HG03039 (cell line): ENCODE results near the gene SERPINE1.
A peak's percentile ranks its signal among the peaks of the same experiment; 100 is the strongest.
"Not testable (repeated sequence)": the region's sequence is repeated elsewhere in the genome, so short reads cannot be mapped to it uniquely, and the experiment has no call there.

Experiments
- ATAC-seq: cut with Tn5 transposase; IDR thresholded peaks from one replicate; pipeline ENCODE4 v1.9.1; 2021; ENCODE audit warnings: mild to moderate bottlenecking, moderate library complexity; ENCODE audit not compliant: unreplicated experiment

SERPINE1 gene

DNA sequence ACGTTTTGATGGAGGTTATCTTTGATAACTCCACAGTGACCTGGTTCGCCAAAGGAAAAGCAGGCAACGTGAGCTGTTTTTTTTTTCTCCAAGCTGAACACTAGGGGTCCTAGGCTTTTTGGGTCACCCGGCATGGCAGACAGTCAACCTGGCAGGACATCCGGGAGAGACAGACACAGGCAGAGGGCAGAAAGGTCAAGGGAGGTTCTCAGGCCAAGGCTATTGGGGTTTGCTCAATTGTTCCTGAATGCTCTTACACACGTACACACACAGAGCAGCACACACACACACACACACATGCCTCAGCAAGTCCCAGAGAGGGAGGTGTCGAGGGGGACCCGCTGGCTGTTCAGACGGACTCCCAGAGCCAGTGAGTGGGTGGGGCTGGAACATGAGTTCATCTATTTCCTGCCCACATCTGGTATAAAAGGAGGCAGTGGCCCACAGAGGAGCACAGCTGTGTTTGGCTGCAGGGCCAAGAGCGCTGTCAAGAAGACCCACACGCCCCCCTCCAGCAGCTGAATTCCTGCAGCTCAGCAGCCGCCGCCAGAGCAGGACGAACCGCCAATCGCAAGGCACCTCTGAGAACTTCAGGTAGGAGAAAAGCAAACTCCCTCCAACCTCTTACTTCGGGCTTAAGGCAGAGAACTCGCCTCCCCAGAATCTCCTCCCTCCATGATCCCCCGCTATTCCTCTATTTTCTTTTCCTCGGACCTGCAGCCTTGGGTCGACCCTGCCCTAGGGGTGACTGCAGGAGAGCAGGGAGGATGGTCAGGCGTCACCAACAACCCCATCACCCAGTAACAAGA lies at the start of gene SERPINE1:
SERPINE1 (plus strand) TSS at position 454 of the 809 bp plus-strand sequence. CDS start 1,290 bp downstream, outside the sequence.
- no peak for ATAC-seq

DNA sequence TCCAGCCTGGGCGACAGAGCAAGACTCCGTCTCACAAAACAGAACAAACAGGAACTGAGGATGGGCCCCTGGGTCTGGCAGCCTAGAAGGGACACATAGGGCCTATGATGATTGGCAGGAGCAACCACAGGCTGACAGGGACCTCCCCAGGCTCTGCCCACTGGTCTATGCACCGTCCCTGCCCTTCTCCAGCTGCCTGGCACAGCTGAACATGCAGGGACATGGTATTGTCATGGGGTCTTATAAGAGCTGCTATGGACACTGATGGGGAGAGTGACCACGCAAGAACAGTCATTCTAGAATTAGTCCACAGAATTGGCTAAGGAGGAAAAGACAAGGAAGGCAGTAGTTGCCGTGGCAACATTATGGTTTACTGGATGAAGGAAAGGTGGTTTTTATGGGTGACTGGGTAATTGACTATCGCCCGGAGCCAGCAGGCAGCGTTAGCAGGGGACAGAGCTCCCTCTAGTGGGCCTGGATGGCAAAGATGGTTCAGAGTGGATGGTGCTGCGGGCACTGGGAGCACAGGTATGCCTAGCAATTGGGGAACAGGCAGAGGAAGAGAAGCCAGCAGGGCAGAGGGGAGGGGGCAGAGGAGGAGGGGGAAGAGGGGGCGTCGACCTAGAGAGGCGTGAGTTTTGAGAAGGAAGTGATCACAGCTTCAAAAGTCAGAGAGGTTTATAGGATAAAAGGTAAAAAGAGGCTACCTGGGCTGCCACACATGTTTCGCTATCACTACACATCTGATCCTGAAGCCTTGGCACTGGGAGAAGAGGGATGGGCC lies 49.4 kb upstream of the SERPINE1 start:
- ATAC-seq: peak; percentile 73

DNA sequence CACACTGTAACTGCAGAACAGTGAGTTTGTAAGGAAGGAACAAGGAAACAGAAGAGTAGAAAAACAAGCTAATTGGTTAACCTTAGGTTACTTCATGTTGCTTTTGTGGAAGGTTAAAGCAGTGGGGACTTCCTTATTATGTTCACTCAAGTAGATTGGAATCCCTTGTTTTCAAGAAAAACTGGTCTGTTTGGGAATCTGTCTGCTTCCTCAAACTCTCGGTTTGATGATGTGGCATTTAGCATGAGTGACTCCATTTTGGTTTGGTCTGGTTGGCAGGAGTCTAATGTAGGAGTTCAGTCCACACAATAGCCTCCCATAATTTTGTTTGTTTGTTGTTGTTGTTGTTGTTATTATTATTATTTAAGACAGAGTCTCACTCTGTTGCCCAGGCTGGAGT lies 45.5 kb upstream of the SERPINE1 start:
- ATAC-seq: no peak

DNA sequence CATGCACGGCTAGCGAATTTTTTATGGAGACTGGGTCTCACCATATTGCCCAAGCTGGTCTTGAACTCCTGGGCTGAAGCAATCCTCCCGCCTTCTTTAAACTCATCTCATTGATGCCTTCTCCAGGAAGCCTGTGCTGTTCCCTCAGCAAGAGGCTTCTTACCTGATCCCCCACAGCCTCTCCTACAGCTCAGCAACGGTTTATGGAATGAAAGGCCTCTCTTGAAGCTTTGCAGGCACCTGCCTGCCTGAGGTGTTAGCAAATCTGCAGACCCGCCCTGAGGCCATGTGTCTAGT lies 42.1 kb upstream of the SERPINE1 start:
- no peak for ATAC-seq

DNA sequence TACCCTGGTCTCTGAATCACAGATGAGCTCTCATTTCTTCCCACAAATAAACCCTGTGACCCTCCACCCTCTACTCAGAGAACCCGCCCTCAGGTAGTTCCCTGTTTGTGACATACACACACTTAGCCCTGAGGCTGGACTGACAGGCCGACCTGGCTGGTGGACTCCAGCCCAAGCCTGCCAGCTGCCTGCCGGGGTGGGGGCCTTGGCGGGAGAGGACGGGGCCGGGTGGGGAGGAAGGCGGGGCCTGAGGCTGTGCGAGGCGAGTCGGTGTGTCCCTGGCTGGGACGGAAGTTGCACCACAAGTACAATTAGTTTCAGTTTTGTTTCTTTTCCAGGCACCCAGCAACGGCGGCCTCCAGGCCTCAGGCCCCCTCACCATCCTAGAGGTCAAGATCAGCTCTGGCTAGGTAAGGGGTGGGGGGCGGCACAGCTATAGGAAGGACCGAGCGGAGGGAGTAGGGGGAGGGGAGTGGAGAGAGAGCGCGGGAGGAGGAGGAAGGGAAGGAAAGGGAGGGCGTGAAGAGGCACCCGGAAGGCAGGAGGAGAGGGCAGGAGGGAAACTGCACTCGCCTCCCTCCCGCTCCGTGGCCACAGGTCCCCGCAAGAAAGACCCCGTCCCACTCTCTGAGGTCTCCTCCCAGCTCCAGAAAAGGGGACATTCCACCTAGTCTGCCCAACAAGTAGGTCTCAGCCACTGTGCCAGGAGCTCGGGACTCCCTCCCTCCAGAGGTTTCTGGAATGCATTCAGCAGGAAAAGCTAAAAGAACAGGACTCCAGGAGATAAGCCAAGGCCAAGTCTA lies 41.5 kb upstream of the SERPINE1 start, which contains the start of gene TRIM56:
TRIM56 (plus strand) TSS at position 320 of the 803 bp plus-strand sequence. CDS start 1,832 bp downstream, outside the sequence.
- peak; percentile 82 for ATAC-seq

DNA sequence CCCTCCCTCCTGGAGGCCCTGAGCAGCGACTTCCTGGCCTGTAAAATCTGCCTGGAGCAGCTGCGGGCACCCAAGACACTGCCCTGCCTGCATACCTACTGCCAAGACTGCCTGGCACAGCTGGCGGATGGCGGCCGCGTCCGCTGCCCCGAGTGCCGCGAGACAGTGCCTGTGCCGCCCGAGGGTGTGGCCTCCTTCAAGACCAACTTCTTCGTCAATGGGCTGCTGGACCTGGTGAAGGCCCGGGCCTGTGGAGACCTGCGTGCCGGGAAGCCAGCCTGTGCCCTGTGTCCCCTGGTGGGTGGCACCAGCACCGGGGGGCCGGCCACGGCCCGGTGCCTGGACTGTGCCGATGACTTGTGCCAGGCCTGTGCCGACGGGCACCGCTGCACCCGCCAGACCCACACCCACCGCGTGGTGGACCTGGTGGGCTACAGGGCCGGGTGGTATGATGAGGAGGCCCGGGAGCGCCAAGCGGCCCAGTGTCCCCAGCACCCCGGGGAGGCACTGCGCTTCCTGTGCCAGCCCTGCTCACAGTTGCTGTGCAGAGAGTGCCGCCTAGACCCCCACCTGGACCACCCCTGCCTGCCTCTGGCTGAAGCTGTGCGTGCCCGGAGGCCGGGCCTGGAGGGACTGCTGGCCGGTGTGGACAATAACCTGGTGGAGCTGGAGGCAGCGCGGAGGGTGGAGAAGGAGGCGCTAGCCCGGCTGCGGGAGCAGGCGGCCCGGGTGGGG lies 39.4 kb upstream of the SERPINE1 start:
- no peak for ATAC-seq

DNA sequence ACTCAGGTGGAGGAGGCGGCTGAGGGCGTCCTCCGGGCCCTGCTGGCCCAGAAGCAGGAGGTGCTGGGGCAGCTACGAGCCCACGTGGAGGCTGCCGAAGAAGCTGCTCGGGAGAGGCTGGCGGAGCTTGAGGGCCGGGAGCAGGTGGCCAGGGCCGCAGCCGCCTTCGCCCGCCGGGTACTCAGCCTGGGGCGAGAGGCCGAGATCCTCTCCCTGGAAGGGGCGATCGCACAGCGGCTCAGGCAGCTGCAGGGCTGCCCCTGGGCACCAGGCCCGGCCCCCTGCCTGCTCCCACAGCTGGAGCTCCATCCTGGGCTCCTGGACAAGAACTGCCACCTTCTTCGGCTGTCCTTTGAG lies 38.9 kb upstream of the SERPINE1 start:
- ATAC-seq: no peak

DNA sequence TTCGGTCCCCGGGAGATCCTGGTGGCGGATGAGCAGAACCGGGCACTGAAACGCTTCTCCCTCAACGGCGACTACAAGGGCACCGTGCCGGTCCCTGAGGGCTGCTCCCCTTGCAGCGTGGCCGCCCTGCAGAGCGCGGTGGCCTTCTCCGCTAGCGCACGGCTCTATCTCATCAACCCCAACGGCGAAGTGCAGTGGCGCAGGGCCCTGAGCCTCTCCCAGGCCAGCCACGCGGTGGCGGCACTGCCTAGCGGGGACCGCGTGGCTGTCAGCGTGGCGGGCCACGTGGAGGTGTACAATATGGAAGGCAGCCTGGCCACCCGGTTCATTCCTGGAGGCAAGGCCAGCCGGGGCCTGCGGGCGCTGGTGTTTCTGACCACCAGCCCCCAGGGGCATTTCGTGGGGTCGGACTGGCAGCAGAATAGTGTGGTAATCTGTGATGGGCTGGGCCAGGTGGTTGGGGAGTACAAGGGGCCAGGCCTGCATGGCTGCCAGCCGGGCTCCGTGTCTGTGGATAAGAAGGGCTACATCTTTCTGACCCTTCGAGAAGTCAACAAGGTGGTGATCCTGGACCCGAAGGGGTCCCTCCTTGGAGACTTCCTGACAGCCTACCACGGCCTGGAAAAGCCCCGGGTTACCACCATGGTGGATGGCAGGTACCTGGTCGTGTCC lies 37.9 kb upstream of the SERPINE1 start:
- ATAC-seq: no peak

DNA sequence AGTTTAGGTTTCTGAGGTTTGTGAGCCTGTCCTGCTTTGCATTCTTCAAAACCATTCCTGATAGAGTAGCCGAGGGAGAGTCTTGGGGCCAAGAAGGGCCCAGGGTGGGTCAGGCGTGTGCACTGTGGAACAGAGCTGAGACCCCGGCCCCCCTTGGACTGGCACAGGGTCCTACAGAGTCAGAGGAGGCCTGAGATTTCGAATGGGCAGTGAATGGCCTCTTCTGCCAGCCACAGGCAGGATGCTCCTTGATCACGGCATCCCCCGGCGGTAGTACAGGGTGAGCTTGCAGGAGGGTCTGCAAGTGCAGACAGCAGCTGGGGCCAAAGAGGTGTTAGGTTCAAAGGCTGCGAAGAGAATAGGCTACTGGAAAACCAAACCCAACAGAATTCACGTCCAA lies 37.0 kb upstream of the SERPINE1 start:
- ATAC-seq: no peak

DNA sequence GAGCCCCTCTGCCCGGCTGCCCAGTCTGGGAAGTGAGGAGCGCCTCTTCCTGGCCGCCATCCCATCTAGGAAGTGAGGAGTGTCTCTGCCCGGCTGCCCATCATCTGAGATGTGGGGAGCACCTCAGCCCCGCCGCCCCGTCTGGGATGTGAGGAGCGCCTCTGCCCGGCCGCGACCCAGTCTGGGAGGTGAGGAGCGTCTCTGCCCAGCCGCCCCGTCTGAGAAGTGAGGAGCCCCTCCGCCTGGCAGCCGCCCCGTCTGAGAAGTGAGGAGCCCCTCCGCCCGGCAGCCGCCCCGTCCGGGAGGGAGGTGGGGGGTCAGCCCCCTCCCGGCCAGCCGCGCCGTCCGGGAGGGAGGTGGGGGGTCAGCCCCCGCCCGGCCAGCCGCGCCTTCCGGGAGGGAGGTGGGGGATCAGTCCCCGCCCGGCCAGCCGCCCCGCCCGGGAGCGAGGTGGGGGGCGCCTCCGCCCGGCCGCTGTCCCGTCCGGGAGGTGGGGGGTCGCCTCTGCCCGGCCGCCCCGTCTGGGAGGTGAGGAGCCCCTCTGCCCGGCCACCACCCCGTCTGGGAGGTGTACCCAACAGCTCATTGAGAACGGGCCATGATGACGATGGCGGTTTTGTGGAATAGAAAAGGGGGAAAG lies 34.5 kb upstream of the SERPINE1 start:
- not testable (repeated sequence) for ATAC-seq

DNA sequence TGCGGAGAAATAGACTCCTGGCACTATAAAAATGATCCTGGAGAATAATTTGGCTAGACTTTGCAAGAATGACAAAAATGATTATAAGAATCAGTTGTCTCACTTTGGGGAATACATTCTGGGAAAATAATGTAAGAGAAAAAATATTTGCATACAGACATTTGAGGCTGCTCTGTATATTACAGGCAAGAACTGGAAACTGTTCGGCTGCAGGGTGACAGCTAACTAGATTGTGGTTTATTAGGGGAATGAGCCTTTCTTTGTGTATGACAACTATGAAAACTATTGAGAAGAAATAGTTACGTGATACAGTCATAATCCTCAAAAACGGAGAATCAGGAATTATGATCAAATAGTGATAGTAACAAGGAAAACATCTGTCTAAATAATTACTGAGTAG lies 33.0 kb upstream of the SERPINE1 start:
- no peak for ATAC-seq

DNA sequence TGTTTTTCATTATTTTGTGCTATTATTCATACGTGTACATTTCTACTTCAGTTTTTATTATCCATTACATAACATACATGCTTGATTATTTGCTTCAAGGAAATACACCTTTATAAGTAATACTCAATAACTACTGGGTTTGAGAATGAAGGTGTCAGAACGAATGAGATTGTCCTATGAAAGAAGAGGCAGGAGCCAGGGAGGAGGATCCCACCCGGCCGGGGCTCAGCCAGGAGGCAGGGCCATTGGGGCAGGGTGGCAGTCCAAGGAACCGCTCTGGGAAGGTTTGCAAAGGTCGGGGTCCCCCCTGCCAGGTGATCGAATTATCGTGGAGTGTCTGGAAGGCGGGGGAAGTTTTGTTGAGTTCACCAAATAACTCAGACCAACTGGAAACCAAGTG lies 32.5 kb upstream of the SERPINE1 start:
- ATAC-seq: no peak

DNA sequence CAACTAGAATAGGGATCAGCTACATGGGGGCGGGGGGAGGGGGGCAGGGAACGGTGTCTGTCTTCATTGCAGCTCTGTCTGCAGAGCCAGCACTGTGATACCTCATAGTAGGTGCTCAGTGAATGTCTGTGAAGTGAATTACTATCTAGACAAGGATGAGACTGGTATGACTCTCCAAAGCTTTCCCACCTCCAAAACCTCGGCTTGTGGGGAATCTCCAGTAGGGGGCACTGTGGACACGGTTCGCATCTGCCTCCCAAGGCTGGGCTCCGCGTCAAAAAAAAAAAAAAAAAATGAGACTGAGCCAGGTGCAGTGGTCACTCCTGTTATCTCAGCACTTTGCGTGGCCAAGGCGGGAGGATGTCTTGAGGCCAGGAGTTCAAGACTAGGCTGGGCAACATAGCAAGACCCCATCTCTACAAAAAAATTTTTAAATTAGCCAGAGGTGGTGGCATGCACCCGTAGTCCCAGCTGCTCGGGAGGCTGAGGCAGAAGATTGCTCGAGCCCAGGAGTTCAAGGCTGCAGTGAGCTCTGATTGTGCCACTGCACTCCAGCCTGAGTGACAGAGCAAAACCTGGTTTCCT lies 32.0 kb upstream of the SERPINE1 start:
- ATAC-seq: no peak

DNA sequence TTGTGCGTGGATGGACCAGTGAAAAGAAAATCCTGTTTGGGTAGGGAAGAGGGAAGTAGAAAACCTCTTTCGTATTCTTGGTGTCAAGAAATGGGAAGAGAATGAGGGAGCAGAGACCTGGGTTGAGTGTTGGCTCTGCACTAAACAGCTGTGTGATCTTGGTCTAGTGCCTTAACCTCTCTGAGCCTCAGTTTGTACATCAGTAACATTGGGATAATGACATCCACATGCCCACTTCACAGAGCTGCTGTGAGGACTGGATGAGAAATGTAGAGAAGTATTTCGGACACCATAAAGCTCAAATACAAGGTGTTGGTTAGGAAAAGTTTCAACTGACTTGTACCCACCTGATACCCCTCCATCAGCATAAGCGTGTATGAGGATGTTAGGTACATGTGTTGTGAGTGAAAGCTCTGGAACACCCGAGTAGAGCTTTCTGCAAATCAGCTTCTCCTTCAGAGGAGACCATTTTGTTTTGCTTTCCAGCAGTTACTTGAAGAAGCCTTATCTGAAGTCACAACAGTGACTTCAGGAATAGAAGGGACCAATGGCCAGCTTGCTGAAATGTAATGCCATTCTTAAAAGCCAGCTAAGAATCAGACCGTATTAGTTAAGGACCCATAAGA lies 30.5 kb upstream of the SERPINE1 start:
- ATAC-seq: no peak

DNA sequence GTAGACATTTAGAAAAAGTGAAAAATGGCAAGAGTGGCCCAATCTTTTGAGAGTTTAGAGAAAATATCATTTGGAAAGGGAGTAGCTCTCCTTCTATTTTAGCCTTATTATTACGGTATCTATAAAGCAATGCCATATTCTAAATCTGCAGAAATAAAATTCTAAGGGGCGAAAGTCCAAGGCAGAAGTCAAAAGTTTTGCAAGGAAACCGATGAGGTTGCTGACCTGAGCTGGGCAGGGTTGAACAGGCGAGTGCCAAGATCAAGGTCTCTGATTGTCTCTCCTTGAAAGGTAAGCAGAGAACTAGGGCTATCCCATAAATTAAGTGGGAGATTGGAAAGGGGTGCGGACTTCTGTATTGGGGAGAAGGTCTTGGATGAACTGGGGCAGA lies 30.0 kb upstream of the SERPINE1 start:
- ATAC-seq: no peak

DNA sequence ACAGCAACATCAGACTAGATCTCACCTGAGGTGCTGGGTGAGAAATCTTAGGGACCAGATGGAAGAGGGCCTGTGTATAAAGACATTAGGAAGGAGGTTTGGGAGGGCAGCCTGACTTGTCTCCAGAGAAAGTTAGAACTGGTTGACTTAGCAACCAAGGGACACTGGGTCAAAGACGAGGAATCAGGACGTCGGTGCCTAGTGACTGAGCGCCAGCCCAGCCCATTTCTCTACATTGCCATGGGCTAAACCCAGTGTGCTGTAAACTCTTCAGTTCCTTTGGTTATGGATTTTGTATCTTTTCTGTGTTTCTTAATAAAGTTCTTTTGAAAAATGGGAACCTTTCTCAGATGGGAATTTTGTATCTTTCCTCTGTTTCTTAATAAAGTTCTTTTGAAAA lies 29.3 kb upstream of the SERPINE1 start:
- no peak for ATAC-seq

DNA sequence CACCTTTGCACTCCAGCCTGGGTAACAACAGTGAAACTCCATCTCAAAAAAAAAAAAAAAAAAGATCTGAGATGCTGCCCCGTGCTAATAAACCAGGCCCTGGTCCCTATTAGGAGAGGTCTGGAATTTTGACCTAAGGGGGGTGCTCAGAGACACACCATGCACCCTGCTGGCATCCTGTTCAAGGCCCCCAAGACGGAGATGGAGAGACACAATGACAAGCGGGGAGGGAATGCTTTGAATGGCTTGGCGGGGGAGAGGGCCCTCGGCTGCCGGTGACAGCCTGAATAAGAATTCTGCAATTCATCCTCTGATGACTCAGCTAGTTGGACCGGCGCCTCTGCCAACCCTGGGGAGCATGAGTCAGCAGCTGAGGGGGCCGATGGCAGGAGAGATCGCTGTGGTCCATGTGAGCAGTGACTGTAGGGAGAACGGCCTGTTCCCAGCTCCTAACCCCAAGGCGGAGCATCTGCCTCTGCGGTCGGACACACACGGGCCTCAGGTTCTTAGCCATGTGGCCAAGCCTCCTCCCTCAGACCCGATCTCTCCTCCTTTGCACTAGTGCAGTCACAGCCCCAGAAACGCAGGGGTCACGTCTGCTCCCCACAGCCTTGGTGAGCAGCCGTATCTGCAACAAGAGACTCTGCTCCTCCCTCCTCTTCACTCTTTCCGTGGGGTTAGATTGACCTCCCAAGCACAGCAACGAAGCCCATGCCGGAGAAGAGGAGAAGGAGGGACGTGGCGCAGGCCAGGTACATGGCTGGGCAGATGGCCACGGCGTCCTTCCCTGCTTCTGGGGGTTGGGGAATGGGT lies 26.7 kb upstream of the SERPINE1 start:
- no peak for ATAC-seq
